HL-60 (cell line): ENCODE data around the gene SRSF7.
"Not testable (repeated sequence)": the region's sequence is repeated elsewhere in the genome, so short reads cannot be mapped to it uniquely, and the experiment has no call there.

Experiments
- CTCF ChIP-seq: IDR thresholded peaks from one replicate; pipeline ENCODE4 v1.5.1; 2011; ENCODE audit warnings: low read length, control low read depth, inconsistent platforms; ENCODE audit not compliant: insufficient read depth
- GABPA ChIP-seq: IDR thresholded peaks from 2 replicates; pipeline ENCODE4 v1.6.1; 2012; ENCODE audit warnings: low read depth
- POLR2AphosphoS5 ChIP-seq: IDR thresholded peaks from 2 replicates; pipeline ENCODE4 v1.6.1; 2012; ENCODE audit warnings: low read depth
- REST ChIP-seq: IDR thresholded peaks from 2 replicates; pipeline ENCODE4 v1.6.1; 2012; ENCODE audit warnings: low read depth; ENCODE audit not compliant: insufficient replicate concordance
- SPI1 ChIP-seq: IDR thresholded peaks from 2 replicates; pipeline ENCODE4 v1.6.1; 2012; ENCODE audit warnings: low read depth, mild to moderate bottlenecking, borderline replicate concordance

- TF ChIP-seq REST, GABPA, CTCF, POLR2AphosphoS5, SPI1: not testable (repeated sequence)
Measured at GRCh38 chr2:38703336-38703735, 47.8 kb downstream of the SRSF7 start.
